ENCODE data around the gene TMOD1.
"Not testable (repeated sequence)": the region's sequence is repeated elsewhere in the genome, so short reads cannot be mapped to it uniquely, and the experiment has no call there.

Gene TMOD1

GRCh38 chr9:97571664-97572063 is 70.2 kb downstream of the TMOD1 start:
- DNase-seq: no peak

DNA sequence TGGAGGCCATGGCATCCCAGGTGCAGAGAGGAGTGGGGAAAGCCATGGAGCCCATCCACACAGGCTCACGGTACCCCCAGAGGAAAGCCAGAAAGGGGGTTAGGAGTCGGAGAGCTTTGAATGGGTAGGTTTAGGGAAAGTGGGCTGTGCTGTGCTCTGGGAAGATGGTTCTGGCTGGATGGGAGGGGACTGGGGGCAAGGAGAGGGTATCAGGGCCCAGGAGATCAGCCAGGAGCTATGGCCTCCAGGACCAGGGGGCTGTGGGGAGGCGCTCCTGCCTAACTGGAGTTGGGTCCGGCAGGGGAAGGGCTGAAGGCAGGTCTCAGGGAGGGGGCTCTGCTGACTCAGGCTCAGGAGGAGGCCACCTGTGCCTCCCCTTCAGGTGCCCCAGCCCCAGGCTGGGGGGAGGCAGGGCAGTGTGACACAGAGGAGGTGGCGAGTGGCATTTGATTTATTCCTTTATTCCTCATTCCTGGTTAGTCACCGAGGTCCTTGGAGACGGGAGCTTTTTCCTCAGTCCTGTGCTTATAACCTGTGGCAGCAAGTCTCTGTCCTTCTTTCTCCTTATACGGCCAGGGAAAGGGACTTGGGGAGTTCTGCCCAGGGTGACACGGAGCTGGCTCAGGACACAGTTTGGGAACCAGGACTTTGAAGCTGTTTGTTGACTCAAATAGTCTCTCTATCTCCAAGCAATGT is 70.9 kb downstream of the TMOD1 start:
- no peak for DNase-seq

- DNase-seq: no peak
These were observed 71.5 kb downstream of the TMOD1 start for GRCh38 chr9:97572892-97573365.

- DNase-seq: no peak
These were observed 72.1 kb downstream of the TMOD1 start for GRCh38 chr9:97573482-97574073.

GRCh38 chr9:97574101-97574571 is 72.7 kb downstream of the TMOD1 start:
- DNase-seq: not testable (repeated sequence)

- DNase-seq: peak; percentile 39 to 41
These were observed 73.6 kb downstream of the TMOD1 start for GRCh38 chr9:97574921-97575672.

GRCh38 chr9:97575673-97576200 is 74.3 kb downstream of the TMOD1 start:
- DNase-seq: no peak

DNA sequence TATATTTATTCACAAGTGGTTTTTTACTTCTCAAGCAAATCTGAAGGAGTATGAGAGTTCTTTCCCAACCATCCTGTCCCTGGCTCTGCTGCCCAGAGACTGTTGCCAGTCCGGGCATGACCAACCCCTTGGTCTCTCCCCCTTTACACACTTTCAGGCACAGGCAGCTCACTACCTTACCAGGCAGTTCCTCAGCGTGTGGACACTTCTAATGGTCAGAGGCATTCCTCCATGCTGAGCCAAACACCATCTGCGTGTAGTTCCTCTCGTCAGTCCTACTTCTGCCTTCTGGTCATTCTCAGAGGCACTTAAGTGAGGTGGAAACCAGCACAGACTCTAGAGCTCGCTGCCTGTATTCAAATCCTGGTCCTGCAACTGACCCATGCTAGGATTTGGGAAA is 75.6 kb downstream of the TMOD1 start:
- no peak for DNase-seq

DNA sequence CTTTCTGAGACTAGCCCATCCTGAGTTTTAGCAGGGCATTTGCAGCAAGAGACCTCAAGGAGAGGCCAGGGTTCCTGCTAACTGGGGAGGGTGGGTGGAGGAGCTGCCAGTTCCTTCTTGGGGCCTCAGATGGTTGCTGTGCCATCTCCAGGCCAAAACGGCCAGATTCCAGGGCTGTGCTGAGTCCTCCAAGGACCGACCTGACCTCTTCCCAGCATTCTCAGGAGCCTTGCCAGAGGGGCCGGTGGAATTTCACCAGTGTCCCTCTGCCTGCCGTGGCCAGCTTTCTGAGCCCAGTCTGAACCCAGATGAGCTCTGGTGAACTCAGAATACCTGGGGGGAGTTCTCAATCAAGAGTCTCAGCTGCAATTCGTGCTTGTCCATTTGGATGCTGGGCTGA is 77.4 kb downstream of the TMOD1 start:
- no peak for DNase-seq

GRCh38 chr9:97579914-97580313 is 78.4 kb downstream of the TMOD1 start:
- DNase-seq: no peak

- not testable (repeated sequence) for DNase-seq
These were observed 80.1 kb downstream of the TMOD1 start for GRCh38 chr9:97581590-97581989.

DNA sequence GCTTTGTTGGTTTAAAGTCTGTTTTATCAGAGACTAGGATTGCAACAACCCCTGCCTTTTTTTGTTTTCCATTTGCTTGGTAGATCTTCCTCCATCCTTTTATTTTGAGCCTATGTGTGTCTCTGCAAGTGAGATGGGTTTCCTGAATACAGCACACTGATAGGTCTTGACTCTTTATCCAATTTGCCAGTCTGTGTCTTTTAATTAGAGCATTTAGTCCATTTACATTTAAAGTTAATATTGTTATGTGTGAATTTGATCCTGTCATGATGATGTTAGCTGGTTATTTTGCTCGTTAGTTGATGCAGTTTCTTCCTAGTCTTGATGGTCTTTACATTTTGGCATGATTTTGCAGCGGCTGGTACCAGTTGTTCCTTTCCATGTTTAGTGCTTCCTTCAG is 83.3 kb downstream of the TMOD1 start:
- DNase-seq: not testable (repeated sequence)

DNA sequence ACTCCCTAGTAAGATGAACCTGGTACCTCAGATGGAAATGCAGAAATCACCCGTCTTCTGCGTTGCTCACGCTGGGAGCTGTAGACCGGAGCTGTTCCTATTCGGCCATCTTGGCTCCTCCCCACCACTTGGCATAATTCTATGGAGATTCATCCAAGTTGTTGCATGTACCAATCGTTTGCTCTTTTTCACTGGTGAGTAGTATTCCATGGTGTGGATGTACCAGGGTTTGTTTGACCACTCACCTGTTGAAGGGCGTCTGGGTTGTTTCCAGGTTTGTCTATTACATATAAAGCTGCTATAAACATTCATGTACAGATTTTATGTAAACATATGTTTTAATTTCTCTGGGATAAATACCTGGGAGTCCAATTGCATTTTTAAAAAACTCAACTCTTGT is 85.4 kb downstream of the TMOD1 start:
- not testable (repeated sequence) for DNase-seq

GRCh38 chr9:97591535-97591934 is 90.1 kb downstream of the TMOD1 start:
- DNase-seq: no peak

GRCh38 chr9:97592126-97592525 is 90.7 kb downstream of the TMOD1 start:
- no peak for DNase-seq

DNA sequence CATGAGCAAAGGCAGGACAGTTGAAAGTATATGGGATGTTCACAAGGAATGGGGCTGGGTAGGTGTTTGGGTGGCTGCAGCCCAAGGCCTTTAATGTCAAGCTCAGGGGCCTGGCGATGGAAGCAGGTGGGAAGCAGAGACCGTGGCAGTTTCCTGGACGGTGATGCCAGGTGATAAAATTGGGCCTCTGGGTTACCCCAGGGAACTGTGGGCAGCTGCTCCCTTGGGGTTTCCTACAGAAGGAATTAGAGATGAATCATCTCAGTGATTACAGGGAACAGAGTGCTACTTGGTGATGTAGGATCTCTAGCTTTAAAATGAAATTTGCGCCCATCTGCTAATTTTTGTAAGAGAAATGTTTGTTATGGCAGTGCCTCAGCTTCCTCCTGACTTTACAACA is 92.5 kb downstream of the TMOD1 start:
- no peak for DNase-seq

GRCh38 chr9:97594381-97594921 is 93.0 kb downstream of the TMOD1 start:
- DNase-seq: no peak

DNA sequence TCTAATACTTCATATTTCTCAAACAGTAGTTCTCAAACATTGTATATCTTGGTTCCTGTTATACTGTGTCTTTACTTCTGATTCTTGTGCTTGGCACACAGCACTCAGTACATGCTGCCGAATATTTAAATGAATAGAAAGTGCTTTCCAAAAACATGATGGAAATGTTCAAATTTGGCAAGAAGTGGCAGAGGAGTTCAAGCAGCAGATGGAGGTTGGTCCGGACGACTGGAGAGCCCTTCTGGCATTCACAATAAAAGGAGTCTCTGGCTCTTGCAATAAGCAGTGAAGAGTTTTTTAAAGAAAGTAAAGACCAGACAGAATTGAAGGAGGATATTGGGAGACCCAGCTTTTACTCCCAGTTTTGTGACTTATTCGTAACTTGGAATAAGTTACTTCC is 95.4 kb downstream of the TMOD1 start:
- DNase-seq: no peak

DNA sequence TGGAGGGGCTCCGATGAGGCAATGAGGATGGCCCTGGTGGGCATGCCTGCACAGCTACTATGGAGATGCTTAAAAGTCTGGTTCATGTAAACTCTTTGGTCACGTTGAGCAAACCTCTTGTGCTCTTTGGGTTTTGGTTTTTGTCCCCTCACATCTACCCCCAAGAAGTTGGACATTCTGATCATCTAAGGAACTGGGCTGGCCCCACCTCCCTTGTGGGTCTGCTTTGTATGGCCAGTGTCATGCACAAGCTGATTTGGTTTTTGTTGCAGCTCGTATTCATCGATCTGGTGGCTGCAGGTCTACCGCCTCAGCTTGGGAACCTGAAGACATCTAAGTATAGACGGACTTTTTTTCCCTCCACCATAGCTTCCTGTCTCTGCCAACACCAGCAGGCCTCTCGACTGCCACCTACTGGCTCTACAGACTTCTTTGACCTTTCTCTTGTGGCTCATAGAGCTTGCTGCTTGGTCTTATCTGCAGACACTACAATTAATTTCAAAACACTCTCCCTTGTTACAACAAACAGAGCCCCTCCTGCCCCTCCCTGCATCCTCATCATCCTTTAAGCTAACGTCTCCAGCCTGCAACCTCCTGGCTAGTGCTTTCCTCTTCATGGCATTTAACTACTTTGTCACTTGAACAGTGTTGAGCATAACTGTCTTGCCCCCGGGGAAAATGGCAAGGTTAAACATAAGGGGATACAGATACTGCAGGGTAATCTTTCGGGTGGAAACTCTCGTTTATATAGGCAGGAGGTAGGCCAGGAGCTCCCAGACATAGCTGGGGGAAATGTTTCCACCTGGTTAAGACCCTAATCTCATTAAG is 97.2 kb downstream of the TMOD1 start:
- peak; percentile 69 to 73 for DNase-seq

- no peak for DNase-seq
These were observed 97.9 kb downstream of the TMOD1 start for GRCh38 chr9:97599314-97599846.

DNA sequence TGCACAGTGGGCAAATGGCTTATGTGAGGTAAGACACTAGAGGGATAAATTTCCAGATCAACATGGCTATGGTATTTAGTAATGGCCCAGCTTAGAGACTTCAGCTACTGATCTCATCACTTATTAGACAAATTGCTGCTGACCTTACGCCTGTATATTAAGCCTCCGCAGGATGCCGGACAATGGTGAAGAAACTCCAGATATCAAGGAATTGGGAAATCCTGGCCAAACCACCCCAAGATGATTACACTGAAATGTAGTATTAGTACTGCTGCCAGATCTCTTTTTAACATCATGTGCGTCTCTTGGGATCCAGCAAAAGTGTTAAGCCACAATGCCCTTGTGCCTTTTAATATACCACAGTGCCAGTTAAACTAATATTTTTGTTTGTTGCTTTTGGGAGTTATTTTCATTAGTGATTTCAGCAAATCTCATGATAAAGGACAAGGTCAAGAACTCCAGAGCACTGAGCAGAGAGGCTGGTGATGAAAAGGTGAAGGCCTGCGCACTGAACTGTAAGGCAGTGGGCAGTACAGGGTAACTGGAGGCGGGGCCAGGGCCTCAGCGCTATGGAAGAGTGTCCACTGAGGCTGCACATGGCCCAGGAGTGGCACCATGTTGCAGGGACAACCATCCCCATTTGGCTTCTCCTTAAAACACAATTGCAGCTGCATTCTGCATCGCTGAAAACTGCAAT is 99.2 kb downstream of the TMOD1 start:
- DNase-seq: no peak

All from CD4-positive, alpha-beta T cell treated with Interleukin-1 beta for 1 hour (primary cell).